ENCODE results near the gene BNC2. TPM values are rescaled to one million over a fixed set of nuclear protein-coding genes. Genes with fewer than 3 reads are reported as not detected.

Gene BNC2
- total RNA-seq, 2 experiments from 2014 or later, result not detected

DNA sequence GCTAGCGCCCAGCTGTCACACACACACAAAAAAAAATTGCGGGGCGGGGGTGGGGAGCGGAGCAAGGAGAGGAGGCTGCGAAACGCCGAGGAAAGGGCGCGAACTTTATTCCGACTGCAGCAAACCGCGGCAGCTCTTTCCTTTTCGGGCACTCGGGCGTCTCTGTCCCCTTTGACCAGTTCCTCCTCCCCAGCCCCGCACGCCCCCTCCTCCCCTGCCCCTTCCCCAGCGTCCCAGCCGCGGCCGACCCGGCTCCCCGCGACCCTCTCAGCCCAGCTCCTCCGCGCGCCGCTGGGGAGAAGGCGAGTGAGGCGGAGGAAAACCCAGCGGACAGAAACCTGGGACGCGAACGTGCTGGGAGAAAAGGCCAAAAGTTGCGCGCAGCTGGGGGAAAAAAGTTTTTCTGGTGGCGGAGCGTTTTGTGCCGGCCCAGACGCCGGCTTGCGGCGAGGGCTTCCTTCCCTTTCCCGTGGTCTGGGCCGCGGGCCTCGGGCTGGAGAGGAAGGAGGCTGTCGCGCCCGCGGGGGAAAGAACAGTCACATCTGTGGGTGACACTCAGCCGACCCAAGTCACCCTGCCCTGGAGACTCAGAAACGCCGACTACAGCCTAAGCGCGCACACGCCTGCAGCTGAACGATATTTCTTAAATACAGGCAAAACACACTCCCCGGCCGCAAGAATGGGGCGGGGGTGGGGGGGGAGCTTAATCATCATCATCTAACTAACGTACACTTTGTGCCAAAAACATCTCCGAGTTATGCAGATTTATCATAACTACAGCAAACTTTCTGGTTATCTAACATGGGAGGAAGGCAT, 1.1 kb upstream of the BNC2 start:
- Histone ChIP-seq H3K9me3 (ENCODE audit: low read length) (no peaks in the 10 kb centered on the region), H3K27ac (ENCODE audit: low read depth, low read length, poor library complexity, severe bottlenecking) (no peak overlapping the region), H4K20me1 (ENCODE audit: insufficient read depth, low read length) (no peaks in the 10 kb centered on the region), H3K4me3 (ENCODE audit: low read depth, low read length, poor library complexity, severe bottlenecking) (no peak overlapping the region), H2AFZ (ENCODE audit: low read length) (no peak overlapping the region), H3K9me2 (ENCODE audit: insufficient read depth, low read length) (no peaks in the 10 kb centered on the region), H3K36me3 (ENCODE audit: insufficient read depth, low read length) (no peaks in the 10 kb centered on the region), H3K4me2 (ENCODE audit: low read length) (no peak overlapping the region), H3K4me1 (ENCODE audit: insufficient read depth, low read length, poor library complexity, severe bottlenecking) (no peaks in the 10 kb centered on the region), H3K79me2 (ENCODE audit: insufficient read depth, low read depth, low read length) (no peaks in the 10 kb centered on the region)
- TF ChIP-seq EZH2phosphoT487 (IDR thresholded peaks at IDR 0.05; ENCODE audit: borderline replicate concordance, low read depth, low read length), result no peak
- TF ChIP-seq, protein P1, sequence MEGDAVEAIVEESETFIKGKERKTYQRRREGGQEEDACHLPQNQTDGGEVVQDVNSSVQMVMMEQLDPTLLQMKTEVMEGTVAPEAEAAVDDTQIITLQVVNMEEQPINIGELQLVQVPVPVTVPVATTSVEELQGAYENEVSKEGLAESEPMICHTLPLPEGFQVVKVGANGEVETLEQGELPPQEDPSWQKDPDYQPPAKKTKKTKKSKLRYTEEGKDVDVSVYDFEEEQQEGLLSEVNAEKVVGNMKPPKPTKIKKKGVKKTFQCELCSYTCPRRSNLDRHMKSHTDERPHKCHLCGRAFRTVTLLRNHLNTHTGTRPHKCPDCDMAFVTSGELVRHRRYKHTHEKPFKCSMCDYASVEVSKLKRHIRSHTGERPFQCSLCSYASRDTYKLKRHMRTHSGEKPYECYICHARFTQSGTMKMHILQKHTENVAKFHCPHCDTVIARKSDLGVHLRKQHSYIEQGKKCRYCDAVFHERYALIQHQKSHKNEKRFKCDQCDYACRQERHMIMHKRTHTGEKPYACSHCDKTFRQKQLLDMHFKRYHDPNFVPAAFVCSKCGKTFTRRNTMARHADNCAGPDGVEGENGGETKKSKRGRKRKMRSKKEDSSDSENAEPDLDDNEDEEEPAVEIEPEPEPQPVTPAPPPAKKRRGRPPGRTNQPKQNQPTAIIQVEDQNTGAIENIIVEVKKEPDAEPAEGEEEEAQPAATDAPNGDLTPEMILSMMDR (conservative IDR thresholded peaks at IDR 0.05; ENCODE audit: low read length), result no peak
- ChIA-PET POLR2A (no interaction called here), CTCF (ENCODE audit: unreplicated experiment) (no interaction called here)
- BruUV-seq (replicated peaks), result no TSS peak
- no peak for DNase-seq (ENCODE audit: low spot score)
- intact Hi-C loops (cut with micrococcal nuclease; ENCODE audit: unreplicated experiment), result no loop called here

DNA sequence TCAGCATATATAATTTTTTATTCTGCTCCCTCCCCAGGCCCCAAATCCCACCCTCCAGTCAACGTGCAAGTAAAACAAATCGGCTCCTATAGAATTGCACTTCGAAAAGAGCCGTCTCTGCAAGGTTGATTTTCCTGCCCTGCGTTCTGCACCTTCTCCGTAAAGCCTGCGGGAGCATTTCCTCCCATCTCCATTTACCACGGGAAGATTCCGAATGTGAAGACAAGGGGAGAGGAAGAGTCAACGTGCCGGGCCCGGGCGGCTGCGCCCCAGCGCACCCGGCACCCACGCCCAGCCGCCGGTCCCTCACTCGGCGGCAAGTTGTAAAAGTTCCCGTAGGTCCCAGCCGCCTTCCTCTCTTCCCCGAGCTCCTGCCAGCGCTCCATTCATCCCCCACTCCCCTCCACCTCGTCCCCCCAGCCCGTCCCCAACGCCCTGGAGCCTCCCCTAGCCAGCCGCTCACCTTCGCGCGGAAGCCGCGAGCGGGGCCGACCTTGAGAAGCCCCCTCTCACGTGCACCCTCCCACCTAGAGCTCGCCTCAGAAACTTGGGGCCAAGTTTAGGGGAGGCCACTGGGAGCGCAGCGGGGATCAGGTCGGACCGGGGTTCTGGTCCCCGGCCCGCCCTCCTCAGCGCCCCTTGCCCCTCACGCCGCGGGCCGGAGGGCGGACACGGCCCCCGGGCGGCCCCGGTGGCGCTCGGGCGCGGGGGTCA, 431 bp downstream of the BNC2 start:
- no peak for DNase-seq (ENCODE audit: low spot score)
- Histone ChIP-seq H4K20me1 (ENCODE audit: insufficient read depth, low read length) (no peaks in the 10 kb centered on the region), H3K79me2 (ENCODE audit: insufficient read depth, low read depth, low read length) (no peaks in the 10 kb centered on the region), H3K36me3 (ENCODE audit: insufficient read depth, low read length) (no peaks in the 10 kb centered on the region), H3K4me1 (ENCODE audit: insufficient read depth, low read length, poor library complexity, severe bottlenecking) (no peaks in the 10 kb centered on the region), H3K9me2 (ENCODE audit: insufficient read depth, low read length) (no peaks in the 10 kb centered on the region), H3K4me3 (ENCODE audit: low read depth, low read length, poor library complexity, severe bottlenecking) (no peak overlapping the region), H3K9me3 (ENCODE audit: low read length) (no peaks in the 10 kb centered on the region), H3K27ac (ENCODE audit: low read depth, low read length, poor library complexity, severe bottlenecking) (no peak overlapping the region), H2AFZ (ENCODE audit: low read length) (no peak overlapping the region), H3K4me2 (ENCODE audit: low read length) (no peak overlapping the region)
- no TSS peak for BruUV-seq (replicated peaks)
- intact Hi-C loops (cut with micrococcal nuclease; ENCODE audit: unreplicated experiment), result no loop called here
- CTCF ChIA-PET (ENCODE audit: unreplicated experiment), result no interaction called here
- POLR2A ChIA-PET, result no interaction called here
- TF ChIP-seq, protein P1 (conservative IDR thresholded peaks at IDR 0.05; ENCODE audit: low read length), result no peak
- no peak for TF ChIP-seq EZH2phosphoT487 (IDR thresholded peaks at IDR 0.05; ENCODE audit: borderline replicate concordance, low read depth, low read length)

Measured in OCI-LY7 (cell line).